ENCODE measurements around the gene EYA4.
"Not testable (repeated sequence)": the region's sequence is repeated elsewhere in the genome, so short reads cannot be mapped to it uniquely, and the experiment has no call there.

DNA sequence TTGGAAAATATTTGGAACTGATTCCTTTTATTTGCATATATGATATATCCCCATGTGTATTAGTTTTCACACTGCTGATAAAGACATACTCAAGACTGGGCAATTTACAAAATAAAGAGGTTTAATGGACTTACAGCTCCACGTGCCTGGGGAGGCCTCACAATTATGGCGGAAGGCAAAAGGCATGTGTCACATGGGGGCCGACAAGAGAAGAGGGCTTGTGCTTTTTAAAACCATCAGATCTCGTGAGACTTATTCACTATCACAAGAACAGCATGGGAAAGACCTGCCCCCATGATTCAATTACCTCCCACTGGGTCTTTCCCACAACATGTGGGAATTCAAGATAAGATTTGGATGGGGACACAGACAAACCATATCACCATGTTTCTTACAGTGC is 156.4 kb downstream of the EYA4 start:
- not testable (repeated sequence) for TF ChIP-seq FOXJ3 (CRISPR knock-in tag; IDR thresholded peaks at IDR 0.05); CTCF (IDR thresholded peaks at IDR 0.05)
